Effector CD4-positive, alpha-beta T cell (primary cell): Measurements from ENCODE around the gene LRRC61.
"Not testable (repeated sequence)": the region's sequence is repeated elsewhere in the genome, so short reads cannot be mapped to it uniquely, and the experiment has no call there.

ENCODE experiments used
- DNase-seq: peaks from one replicate; pipeline ENCODE4 v3.0.0-alpha.2; 2020

LRRC61 gene

DNA sequence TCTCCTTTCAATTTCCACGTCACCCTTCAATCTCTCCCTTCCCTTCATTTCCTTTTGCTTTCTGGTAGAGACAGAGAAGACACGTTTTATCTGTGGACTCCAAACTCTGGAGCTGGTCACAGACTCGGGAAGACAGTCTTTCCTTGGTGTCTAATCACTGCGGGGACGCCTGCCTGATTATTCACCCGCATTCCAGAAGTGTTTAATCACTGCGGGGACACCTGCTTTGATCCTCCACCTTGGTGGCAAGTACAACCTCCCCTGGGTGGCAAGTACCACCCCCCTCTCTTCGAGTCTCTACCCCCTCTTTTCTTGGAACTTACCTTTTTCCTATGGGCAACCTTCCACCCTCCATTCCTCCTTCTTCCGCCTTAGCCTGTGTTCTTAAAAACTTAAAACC lies 15.3 kb upstream of the LRRC61 start:
- DNase-seq, result no peak

DNA sequence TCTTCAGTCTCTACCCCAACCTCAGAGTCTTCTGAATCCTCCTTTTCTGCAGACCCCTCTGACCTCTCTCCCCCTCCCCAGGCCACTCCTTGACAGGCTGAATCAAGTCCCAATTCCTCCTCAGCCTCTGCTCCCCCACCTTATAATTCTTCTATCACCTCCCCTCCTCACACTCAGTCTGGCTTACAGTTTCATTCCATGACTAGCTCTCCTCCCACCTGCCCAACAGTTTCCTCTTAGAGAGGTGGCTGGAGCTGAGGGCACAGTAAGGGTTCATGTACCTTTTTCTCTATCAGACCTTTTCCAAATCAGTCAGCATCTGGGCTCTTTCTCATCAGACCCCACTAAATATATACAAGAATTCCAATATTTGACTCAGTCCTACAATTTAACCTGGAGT lies 14.6 kb upstream of the LRRC61 start:
- DNase-seq, result no peak

DNA sequence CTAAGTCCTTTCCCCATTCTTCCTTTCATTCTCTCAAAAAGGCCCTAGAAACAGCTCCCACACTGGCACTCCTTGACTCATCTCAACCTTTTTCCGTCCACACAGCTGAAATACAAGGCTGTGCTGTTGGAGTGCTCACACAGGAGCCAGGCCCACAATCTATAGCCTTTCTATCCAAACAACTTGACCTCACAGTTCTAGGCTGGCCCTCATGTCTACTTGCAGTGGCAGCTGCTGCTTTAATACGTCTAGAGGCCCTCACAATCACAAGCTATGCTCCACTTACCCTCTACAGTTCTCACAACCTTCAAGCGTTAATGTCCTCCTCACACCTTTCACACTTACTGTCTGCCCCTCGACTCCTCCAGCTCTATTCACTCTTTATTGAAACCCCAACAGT lies 12.0 kb upstream of the LRRC61 start:
- DNase-seq, result no peak

DNA sequence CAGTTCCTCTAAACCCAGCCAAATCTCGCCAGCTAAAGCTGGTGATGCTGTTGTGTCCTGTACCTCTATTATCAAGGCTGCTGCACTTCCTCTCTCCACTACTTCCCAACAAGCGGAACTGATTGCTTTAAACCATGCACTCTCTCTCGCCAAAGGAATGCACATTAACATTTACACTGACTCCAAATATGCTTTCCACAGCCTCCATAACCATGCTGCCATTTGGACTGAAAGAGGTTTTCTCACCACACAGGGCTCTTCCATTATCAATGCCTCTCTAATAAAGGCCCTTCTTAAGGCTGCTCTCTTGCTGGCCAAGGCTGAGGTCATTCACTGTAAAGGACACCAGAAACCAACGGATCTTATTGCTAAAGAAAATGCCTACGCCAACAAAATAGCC lies 11.4 kb upstream of the LRRC61 start:
- DNase-seq, result no peak

DNA sequence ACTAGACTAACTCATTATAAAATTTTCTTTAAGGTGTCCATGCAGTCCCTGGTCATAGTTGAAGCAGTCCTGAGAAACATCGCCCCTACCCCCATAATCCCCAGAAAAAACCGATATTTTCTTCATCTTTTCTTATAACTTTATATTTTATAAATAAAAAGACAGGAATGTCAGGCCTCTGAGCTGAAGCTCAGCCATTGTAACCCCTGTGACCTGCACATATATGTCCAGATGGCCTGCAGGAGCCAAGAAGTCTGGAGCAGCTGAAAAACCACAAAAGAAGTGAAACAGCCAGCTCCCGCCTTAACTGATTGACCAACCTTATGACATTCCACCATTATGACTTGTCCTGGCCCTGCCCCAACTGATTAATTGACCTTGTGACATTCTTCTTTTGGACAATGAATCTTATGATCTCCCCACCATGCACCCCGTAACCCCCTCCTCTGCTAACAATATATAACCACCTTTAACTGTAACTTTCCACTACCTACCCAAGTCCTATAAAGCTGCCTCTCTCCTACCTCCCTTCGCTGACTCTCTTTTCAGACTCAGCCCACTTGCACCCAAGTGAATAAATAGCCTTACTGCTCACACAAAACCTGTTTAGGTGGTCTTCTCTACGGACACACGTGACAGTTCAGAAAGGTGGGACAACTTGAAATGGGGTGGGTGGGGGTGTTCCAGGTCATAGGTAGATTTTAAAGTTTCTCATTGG lies 10.3 kb upstream of the LRRC61 start:
- not testable (repeated sequence) for DNase-seq

DNA sequence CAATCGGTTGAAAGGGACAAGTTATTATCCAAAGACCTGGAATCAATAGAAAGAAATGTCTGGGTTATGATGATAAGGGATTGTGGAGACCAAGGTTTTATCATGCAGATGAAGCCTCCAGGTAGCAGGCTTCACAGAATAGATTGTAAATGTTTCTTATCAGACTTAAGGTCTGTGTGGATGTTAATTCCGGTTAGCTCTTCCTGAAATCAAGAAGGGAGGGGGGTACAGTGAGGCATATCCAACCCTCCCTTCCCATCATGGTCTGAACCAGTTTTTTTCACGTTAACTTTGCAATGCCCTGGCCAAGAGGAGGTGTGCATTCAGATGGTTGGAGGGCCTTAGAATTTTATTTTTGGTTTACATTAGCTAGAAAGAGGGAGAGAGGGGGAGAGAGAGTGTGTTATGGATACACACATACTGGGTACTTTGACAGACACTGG lies 9.8 kb upstream of the LRRC61 start:
- DNase-seq, result no peak

DNA sequence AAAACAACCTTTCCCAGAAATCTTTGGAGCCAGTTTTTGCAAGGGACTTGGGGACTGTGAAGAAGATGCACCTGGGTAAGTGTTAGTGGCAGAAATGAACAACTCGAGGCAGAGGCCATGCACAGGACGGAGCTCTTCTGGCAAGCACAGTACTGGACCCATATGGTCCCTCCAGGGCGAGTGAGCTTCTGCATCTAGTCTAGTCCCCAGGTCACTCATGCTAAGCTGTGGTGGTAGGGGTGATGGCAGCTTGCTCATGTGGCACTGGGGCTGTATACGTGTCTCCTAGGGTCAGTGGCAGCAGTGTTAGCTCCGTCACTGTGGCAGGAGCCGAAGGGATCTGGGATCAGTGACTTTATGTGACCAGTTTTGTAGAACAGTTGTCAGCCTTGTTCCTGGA lies 9.3 kb upstream of the LRRC61 start:
- no peak for DNase-seq

DNA sequence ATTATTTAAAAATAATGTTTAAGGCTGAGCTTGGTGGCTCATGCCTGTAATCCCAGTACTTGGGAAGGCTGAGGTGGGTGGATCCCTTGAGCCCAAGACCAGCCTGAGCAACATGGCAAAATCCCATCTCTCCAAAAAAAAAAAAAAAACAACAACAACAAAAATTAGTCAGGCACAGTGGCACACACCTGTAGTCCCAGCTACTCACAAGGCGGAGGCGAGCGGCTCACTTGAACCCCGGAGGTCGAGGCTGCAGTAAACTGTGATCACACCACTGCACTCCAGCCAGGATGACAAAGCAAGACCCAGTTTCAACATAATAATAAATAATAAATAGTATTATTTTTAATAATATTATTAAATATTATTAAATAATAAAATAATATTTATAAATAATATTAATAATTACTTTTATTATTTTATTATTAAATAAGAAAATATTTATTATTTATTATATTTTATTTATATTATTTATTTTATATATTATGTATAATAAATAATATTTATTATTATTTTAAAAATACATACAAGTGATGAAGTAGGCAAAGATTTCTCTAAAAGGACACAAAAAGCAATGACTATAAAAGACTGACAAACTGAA lies 8.4 kb upstream of the LRRC61 start:
- no peak for DNase-seq

DNA sequence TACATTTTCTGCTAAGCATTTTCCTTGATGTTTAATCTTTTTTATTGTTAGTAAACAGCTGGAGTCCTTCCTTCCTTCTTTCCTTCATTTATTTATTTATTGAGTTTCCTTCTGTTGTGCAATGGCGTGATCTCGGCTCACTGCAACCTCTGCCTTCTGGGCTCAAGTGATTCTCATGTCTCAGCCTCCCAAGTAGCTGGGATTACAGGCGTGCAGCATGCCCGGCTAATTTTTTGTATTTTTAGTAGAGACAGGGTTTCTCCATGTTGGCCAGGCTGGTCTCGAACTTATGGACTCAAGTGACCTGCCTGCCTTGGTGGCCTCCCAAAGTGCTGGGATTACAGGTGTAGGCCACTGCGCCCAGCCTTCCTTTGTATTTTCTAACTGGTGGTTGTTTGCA lies 6.2 kb upstream of the LRRC61 start:
- DNase-seq, result not testable (repeated sequence)

DNA sequence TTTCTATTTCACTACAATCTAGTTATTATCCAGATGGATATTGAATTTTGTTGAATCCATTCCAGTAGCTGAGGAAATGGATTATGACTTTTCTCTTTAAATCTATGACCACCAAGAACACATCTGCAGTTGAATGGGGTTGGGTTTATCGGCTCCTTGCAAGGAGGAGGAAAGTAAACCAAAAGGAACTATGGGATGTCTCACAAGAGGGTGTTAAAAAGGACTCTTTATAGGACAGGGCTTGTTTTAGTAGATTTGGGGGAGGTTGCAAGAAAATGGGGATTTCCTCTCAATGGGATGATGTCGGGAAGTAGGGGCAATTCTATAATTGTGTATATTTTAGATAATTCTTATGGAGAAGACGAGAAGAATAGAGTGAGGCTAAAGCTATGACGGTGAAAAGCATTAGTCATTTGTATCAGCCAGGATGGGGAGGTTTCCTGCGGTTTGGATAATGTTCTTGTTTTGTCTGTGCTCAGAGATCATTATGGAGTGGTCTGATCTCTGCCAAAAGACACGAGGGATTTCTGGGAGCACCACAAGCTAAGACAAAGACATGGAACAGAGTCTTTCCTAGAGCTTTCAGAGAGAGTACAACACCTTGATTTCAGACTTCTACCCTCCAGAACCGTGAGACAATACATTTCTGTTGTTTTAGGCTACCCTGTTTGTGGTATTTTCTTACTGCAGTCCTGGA lies 5.3 kb upstream of the LRRC61 start:
- DNase-seq, result no peak

DNA sequence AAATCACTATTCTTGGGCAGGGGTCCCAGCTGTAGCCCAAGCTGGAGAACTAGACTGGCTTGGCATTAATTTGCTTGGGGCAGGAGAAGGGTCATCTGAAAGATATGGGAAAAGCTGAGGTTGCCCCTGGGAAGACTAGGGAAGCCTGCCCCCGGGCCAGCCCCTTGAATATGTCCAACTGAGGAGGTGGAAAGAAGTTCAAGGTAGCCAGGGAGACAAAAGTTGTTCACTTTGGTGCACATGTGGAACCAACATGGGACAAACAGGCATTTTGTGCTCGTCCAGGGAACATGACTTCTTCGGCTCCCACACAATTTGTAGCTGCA lies 1.4 kb upstream of the LRRC61 start:
- DNase-seq, result no peak

DNA sequence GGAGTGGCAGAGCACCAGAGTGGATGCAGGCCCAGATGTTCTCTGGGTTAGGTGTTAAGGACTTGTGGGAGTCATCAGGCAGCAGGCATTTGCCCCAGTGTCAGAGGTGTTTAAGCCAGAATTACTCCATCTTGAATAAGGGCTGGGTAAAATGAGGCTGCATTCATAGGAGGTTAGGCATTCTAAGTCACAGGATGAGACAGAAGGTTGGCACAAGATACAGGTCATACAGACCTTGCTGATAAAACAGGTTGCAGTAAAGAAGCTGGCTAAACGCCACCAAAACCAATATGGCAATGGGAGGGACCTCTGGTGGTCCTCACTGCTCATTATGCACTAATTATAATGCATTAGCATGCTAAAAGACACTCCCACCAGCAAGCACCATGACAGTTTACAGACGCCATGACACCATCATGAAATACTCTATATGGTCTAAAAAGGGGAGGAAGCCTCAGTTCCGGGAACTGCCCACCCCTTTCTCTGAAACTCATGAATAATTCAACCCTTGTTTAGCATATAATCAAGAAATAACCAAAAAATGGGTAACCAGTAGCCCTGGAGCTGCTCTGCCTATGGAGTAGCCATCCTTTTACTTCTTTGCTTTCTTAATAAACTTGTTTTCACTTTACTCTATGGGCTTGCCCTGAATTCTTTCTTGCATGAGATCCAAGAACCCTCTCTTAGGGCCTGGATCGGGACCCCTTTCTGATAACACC lies 882 bp upstream of the LRRC61 start:
- no peak for DNase-seq

DNA sequence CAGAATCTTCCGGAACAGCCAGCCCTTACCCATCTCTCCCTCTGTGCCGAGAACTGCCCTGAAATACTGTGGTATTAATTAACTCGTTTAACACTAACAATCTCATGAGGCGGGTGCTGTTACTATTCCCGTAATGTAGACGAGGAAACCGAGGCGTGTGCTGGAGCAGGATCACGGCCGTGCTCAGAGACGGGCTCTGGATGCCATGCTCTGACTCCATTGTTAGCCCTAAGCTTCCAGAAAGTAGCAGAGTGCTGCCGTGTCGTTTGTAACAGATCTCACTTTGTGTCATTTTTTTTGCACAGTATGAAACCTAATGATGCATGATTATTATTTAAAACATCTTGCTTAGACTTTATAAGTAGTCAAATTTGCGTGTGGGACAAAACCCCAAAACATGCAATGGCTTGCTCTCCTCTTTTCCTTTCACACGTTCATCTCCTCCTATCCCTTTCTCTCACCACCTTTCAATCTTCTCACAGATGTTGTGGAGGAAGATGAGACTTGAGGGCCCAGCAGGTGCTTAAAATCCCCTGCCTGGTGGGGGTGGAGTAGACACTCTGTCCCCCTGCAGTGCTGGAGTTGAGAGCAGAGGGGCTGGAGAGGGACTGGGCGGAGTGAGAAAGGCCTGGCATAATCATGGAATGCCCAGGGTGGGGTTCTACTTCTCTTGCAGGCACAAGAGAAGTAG lies 672 bp downstream of the LRRC61 start:
- no peak for DNase-seq

DNA sequence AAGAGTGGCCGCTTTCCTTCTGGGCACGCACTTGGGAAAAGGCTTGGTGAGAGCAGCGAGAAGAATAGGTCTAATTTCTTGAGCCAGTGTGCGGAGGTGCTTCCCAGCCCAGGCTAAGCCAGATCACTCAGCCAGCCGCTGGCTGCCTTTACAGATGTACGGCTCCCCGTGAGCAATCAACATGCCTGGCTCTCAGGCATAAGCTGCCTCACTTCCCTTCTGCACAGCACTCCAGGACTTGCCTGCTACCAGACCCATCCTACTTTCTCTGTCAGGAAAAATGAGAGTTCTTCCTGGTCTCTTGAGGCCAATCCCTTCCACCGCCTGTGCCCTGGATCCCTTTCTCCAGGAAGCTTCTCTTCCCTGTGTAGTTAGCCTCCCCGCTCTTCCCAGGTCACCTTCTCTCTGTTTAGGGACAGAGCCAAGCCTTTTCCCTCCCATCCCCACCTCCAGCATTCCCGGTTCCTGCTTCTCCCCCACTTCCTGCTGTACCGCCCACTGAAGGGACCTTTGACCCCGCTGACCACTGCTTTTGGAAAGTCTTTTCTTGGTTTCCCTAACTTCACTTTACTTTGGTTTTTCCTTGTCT lies 1.3 kb downstream of the LRRC61 start:
- no peak for DNase-seq

DNA sequence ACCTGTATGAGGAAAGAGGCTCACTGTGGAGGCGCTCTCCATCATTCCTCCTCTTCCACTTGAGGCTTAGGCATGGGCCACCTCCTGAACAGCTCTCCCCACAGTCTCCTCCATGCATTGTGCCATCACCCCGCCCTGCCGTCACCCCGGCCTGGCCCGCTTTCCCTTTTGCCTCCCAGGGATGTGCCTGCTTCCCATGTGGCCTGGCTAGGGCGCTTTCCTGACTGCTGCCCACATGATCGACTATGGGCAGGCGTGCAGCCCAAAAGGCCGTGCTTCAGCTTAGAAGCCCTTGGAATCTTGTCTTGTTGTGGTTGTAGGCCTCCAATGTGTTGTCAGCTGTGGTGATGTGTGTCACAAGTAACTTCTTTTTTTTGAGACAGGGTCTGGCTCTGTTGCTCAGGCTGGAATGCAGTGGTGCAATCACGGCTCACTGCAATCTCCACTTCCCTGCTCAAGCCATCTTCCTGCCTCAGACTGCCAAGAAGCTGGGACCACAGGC lies 2.0 kb downstream of the LRRC61 start:
- DNase-seq, result no peak

DNA sequence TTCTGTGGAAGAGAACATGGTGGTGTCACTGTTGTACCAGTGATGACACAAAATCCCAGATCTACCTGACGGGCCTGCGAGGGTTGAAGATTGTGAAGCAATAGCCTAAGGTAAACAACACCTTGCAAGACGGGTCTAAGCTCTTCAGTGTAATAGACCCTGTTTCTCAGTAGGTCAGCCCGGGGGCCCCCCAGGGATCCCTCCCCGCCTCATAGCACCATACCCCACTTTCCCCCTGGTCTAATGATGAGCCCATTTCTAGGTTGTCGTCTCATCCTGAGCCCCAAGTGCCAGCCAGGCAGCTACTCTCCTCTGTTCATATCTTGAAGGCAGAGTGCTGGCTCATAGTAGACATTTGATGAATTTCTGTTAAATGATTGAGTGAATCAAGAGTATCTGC lies 2.7 kb downstream of the LRRC61 start:
- no peak for DNase-seq

DNA sequence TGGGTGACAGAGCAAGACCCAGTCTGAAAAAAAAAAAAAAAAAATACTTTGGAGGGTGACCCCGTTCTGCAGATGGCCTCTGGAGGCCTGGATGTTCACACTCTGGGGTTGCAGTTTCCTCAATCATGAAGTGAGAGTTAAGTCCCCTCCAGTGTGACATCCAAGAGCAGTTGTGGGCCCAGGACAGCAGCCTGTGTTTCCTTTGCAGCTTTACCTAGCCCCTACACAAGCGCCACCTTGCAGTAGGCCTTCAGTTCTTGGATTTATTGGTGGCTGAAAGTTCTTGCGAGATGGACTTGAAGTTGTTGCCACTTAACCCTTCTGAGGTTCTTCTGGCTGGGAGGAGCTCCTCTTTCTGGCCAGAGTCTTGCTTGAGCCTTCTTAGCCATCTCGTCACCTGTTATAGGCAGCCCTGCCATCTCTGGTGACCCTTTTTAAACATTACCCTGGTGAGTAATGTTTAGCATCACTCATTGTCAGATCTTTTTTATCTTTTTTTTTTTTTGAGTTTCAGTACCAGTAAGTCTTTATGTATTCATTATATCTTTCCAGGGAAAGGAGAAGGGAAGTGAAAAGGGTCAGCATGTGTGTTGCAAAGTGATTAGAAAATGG lies 3.6 kb downstream of the LRRC61 start:
- DNase-seq, result no peak

DNA sequence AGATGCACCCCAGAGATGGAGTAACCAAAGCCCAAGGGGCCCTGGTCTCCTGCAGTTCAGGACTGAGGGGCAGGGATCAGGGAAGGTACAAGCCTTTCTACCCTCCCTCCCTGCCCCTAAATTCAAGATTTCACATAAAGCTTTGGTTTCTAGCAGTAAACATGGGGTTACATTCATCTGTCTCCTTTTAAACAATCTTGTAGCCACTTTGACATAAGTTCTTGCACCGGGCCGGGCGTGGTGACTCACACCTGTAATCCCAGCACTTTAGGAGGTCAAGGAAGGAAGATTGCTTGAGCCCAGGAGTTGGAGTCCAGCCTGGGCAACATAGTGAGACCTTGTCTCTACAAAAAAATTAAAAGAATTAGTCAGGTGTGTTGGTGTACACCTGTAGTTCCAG lies 4.2 kb downstream of the LRRC61 start:
- DNase-seq, result no peak

DNA sequence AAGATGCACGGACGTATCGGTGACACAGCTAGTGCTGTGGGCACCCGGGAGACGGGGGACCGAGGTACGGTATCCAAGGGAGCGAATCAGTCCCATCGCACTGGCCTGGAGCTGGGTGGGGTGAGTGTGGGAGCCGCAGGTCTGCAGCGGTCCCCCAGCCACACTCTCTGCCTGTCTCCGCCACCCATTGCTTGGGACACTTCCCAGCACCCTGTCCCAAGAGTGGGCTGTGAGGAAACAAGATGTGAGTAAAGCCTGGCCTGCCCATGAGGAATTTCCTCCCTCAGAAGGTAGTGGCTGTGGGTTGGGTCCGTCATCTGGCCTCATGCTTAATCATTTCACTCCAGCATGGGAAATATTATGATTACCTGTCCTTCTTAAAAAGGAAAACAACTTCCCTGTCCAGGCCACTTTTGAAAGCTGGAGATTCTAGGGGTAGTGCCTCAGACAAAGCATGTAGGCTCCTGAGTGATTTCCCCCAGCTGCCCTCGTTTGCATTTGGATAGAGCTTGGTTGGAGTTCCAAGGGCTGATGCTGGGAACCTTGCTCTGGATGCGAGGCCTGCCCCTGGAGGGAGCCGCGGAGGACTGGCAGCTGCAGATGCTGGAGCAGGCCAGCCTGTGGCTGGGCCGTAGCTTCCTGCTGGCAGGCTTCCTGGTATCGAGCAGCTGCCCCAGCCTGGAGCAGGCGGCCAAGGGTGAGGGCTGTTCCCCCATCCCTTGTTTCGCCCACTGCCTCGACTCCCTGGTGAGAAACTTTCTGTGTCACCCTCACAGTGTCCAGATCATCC lies 6.4 kb downstream of the LRRC61 start:
- no peak for DNase-seq

DNA sequence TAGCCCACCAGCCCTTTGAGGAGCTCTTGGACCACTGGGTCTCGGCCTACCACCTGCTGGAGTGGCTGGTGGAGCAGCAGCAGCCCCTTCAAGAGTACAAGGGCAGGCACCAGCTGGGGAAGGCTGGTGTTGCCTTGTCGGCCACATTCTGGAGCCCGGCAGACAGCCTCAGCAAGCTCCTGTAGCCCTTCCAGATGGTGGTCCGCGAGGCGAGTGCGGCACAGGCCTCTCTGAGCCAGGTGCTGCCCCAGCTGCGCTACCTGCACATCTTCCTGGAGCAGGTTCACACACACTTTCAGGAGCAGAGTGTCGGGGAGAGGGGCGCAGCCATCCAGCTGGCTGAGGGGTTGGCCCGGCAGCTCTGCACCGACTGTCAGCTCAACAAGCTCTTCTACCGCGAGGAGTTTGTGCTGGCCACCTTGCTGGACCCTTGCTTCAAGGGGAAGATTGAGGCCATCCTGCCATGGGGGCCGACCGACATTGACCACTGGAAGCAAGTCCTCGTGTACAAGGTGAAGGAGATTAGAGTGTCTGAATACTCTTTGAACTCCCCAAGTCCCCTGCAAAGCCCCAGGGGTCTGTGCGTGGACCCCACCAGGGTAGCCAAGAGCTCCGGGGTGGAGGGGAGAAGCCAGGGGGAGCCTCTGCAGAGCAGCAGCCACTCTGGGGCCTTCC lies 7.2 kb downstream of the LRRC61 start:
- DNase-seq, result no peak
